Ovary (tissue), 9 donors: ENCODE measurements around the gene FAM222B. TPM values are rescaled to one million over a fixed set of nuclear protein-coding genes. Genes with fewer than 3 reads are reported as not detected.
"Not testable (repeated sequence)": the region's sequence is repeated elsewhere in the genome, so short reads cannot be mapped to it uniquely, and the experiment has no call there.

Experiments used
- DNase-seq, 5 donors: peaks; one replicate each; pipeline ENCODE4 v3.0.0-alpha.2; 2019 to 2020
- H3K27ac ChIP-seq, 2 donors: fragments of 200-600 bp; one replicate each; pipeline versions ENCODE4 v1.5.1 to v1.8.0; 2019 to 2022
- H3K27me3 ChIP-seq: fragments of 200-600 bp; one replicate; pipeline ENCODE4 v1.8.0; 2022
- H3K36me3 ChIP-seq: fragments of 200-600 bp; sonication (generic); one replicate; pipeline ENCODE4 v1.5.1; 2019
- H3K4me1 ChIP-seq: one replicate; pipeline ENCODE4 v1.8.1; 2013; ENCODE audit warnings: mild to moderate bottlenecking, moderate library complexity; ENCODE audit not compliant: insufficient read depth
- H3K4me3 ChIP-seq: fragments of 200-600 bp; sonication (generic); one replicate; pipeline ENCODE4 v1.5.1; 2017
- H3K9me3 ChIP-seq, 2 donors: fragments of 200-600 bp in 1 of 2; sonication (generic) in 1 of 2; one replicate each; pipeline versions ENCODE4 v1.5.1 to v1.8.1; 2013 to 2019; ENCODE audit warnings: mild to moderate bottlenecking in 1 of 2, moderate library complexity in 1 of 2
- CTCF ChIP-seq, 3 donors: fragments of 450-650 bp in 2 of 3; fragments of 200-600 bp in 1 of 3; IDR thresholded peaks; one replicate each; pipeline versions ENCODE4 v1.5.1 to v1.8.0; 2016 to 2022; ENCODE audit warnings: antibody characterized with exemption in 3 of 3, mild to moderate bottlenecking in 1 of 3
- EP300 ChIP-seq: sonication (generic); formaldehyde crosslinking; IDR thresholded peaks from one replicate; pipeline ENCODE4 v1.6.1; 2017; ENCODE audit warnings: antibody characterized with exemption
- POLR2A ChIP-seq: fragments of 450-650 bp; IDR thresholded peaks from one replicate; pipeline ENCODE4 v1.6.1; 2017; ENCODE audit warnings: antibody characterized with exemption, mild to moderate bottlenecking, moderate library complexity
- WGBS, 3 donors: extraction: QIAGEN DNeasy Blood & Tissue Kit in 1 of 3; methylation state at CpG; one replicate each; pipeline versions ENCODE4 v1.1.5 to v1.1.7; 2013 to 2017; 5-methylcytosine and 5-hydroxymethylcytosine counted together
- intact Hi-C, 4 donors: fragments of 100-400 bp; cut with DNase I; formaldehyde crosslinking; loops; one replicate each; pipeline versions ENCODE4 v1.11.0 to v1.15.1; 2022 to 2023
- polyA plus RNA-seq, 2 donors: library from polyadenylated mRNA; stranded (reverse); fragments of 200-250 nt in 1 of 2; fragments of 350-450 nt in 1 of 2; fragmentation: Illumina TruSeq in 1 of 2; extraction: RNeasy Lipid Tissue Mini Kit (QIAGEN cat#74804) in 1 of 2; gene quantifications; one replicate each; pipeline ENCODE4 v1.2.3, GENCODE V29; 2013 to 2014
- total RNA-seq, 7 donors: library from RNA; depleted of rRNA in 2 of 7; stranded (reverse); fragments of >200 nt in 2 of 7; fragmentation: NEBNext Ultra II Directional in 3 of 7; extraction: Animal tissue kit (Norgen Biotek cat#: 25700) in 3 of 7; gene quantifications; one replicate each; pipeline versions ENCODE4 v1.1.0 to v1.2.4, GENCODE V29; 2016 to 2023
- donor health status: DM: no; HTN: no; CAD: no; lungs with moderate emphysema.
- donor health status: DM: no; HTN: no; CAD: no.
- donor health status: Bipolar disorder and iron deficiency.
- donor health status: DM: yes; HTN: yes; CAD: no.
- donor health status: DM: no; HTN: no; CAD: no.
- donor health status: DM: yes; HTN: yes; CAD: no.

The FAM222B gene
- total and polyA plus RNA-seq, 9 donors, result 8.0 to 19.8 (median 15.9) TPM

DNA sequence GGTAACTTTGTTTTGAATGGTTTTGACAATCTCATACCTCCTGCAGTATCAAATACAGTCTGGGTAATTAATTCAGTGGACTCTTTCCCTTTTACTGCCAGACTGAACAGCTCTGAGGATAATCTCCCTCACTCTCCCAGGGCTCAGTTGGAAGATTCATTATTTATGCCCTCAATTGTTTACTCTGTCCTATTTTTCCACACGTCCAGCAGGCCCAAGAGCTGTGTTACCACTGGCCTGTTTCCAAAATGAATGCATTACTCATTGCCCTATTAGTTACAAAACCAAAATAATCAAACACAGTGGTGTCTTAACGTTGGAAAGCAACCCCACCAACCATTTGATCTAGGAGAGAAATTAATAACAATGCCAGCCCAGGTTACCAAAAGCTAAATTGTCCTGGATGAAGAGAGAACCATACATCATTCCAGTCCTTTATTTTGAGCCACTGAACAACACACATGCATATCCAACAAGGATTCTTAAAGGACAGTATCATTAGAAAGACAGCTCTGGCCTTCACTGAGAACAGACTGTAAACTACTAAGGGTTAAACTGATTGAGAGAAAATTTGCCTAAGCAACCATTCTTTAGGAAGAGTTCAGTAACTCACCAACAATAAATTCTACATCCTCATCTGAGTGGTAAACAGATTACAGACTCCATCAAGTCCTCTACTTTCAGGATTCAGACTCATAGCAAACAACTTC, 34.5 kb downstream of the FAM222B start:
- TF ChIP-seq CTCF (IDR thresholded peaks at IDR 0.05) (no peak), EP300 (no peak), POLR2A (no peak)
- no peak overlapping the region for H3K4me3 ChIP-seq
- no peaks in the 10 kb centered on the region for H3K9me3 ChIP-seq
- DNase-seq, result peak in 1 of 5 donors; percentile 46
- intact Hi-C loops, result loop anchor here in 1 of 4 donors (2.0 kb wide), 1 partner anchor 35 kb away; the partner anchor contains the start of gene FAM222B
- 0 to 4% (median 1%) methylated on average over 2 of the region's 2 CpGs for WGBS, 3 donors
- H3K27ac ChIP-seq, result peak overlapping the region in 1 of 2 donors; percentile 48
- H3K27me3 ChIP-seq, result no peaks in the 10 kb centered on the region
- H3K4me1 ChIP-seq, result peaks cover 7% of the 10 kb centered on the region
- no peaks in the 10 kb centered on the region for H3K36me3 ChIP-seq

- no peak overlapping the region for H3K27ac ChIP-seq
- no peak for DNase-seq
- H3K9me3 ChIP-seq, result no peaks in the 10 kb centered on the region
- intact Hi-C loops, result no loop called here
- 85 to 93% (median 92%) methylated on average over 2 of the region's 2 CpGs for WGBS, 3 donors
- no peaks in the 10 kb centered on the region for H3K4me1 ChIP-seq
- no peaks in the 10 kb centered on the region for H3K36me3 ChIP-seq
- no peaks in the 10 kb centered on the region for H3K27me3 ChIP-seq
- TF ChIP-seq EP300 (no peak), CTCF (IDR thresholded peaks at IDR 0.05) (no peak), POLR2A (no peak)
- no peak overlapping the region for H3K4me3 ChIP-seq
These were observed 46.5 kb downstream of the FAM222B start for GRCh38 chr17:28796062-28796461.

- H3K9me3 ChIP-seq, H3K27ac ChIP-seq, H3K27me3 ChIP-seq, H3K36me3 ChIP-seq, DNase-seq, H3K4me1 ChIP-seq, H3K4me3 ChIP-seq: not testable (repeated sequence)
- 89 to 94% (median 94%) methylated on average over 14 of the region's 14 CpGs for WGBS, 3 donors
- intact Hi-C loops, result loop anchor here in 1 of 4 donors (5.0 kb wide), 1 partner anchor 288 kb away; the partner anchor contains the start of gene FOXN1
These were observed 47.6 kb downstream of the FAM222B start for GRCh38 chr17:28794846-28795441.

GRCh38 chr17:28792877-28793661, 49.5 kb downstream of the FAM222B start:
- WGBS, 3 donors, result 64 to 72% (median 69%) methylated on average over 2 of the region's 2 CpGs
- no peak for TF ChIP-seq CTCF (IDR thresholded peaks at IDR 0.05)
- no peak for TF ChIP-seq POLR2A
- no peak for TF ChIP-seq EP300
- H3K27me3 ChIP-seq, result no peaks in the 10 kb centered on the region
- no peaks in the 10 kb centered on the region for H3K36me3 ChIP-seq
- DNase-seq, result no peak
- no peaks in the 10 kb centered on the region for H3K4me1 ChIP-seq
- H3K9me3 ChIP-seq, result no peaks in the 10 kb centered on the region
- intact Hi-C loops, result loop anchor here in 1 of 4 donors (5.0 kb wide), 1 partner anchor 286 kb away; the partner anchor contains the start of gene FOXN1
- H3K27ac ChIP-seq, result no peak overlapping the region
- H3K4me3 ChIP-seq, result no peak overlapping the region
